Prostate gland (tissue), 2 donors: ENCODE data around the gene ALK. TPM values are rescaled to one million over a fixed set of nuclear protein-coding genes. Genes with fewer than 3 reads are reported as not detected.

Experiments used
- DNase-seq: peaks from one replicate; pipeline ENCODE4 v3.0.0-alpha.2; 2019; ENCODE audit warnings: low spot score
- H3K27ac ChIP-seq, 2 donors: fragments of 200-600 bp; sonication (generic); 2 replicates each; pipeline ENCODE4 v1.5.1; 2017 to 2019
- H3K27me3 ChIP-seq: fragments of 200-600 bp; sonication (generic); replicated peaks from 2 replicates; pipeline ENCODE4 v1.5.1; 2019; ENCODE audit not compliant: insufficient read depth
- H3K36me3 ChIP-seq, 2 donors: fragments of 200-600 bp; sonication (generic); 1 replicate in 1 of 2; 2 replicates in 1 of 2; pipeline versions ENCODE4 v1.5.1 to v1.8.1; 2017 to 2019
- H3K4me1 ChIP-seq: fragments of 200-600 bp; sonication (generic); replicated peaks from 2 replicates; pipeline ENCODE4 v1.5.1; 2019
- H3K4me3 ChIP-seq, 2 donors: fragments of 200-600 bp; sonication (generic); 2 replicates each; pipeline ENCODE4 v1.5.1; 2017 to 2019
- H3K9me3 ChIP-seq: fragments of 200-600 bp; sonication (generic); 2 replicates; pipeline ENCODE4 v1.5.1; 2017
- CTCF ChIP-seq, 4 experiments: fragments of 200-600 bp in 2 of 4; fragments of 450-650 bp in 2 of 4; sonication (generic) in 2 of 4; IDR thresholded peaks; 1 replicate in 3 of 4; 2 replicates in 1 of 4; pipeline ENCODE4 v1.5.1; 2016 to 2019; ENCODE audit warnings: antibody characterized with exemption in 4 of 4, mild to moderate bottlenecking in 2 of 4, moderate library complexity in 2 of 4
- POLR2A ChIP-seq: fragments of 450-650 bp; IDR thresholded peaks from one replicate; pipeline ENCODE4 v1.6.1; 2016; ENCODE audit warnings: antibody characterized with exemption, mild to moderate bottlenecking
- POLR2AphosphoS5 ChIP-seq: sonication (generic); formaldehyde crosslinking; IDR thresholded peaks from one replicate; pipeline ENCODE4 v1.6.1; 2017; ENCODE audit warnings: antibody characterized with exemption
- WGBS: methylation state at CpG from one replicate; pipeline ENCODE4 v1.1.5; 2018; 5-methylcytosine and 5-hydroxymethylcytosine counted together
- intact Hi-C: fragments of 100-400 bp; cut with DNase I; formaldehyde crosslinking; loops from one replicate; pipeline ENCODE4 v1.14.2; 2022
- total RNA-seq, 2 donors: library from RNA; depleted of rRNA; stranded (reverse); fragments of >200 nt; gene quantifications; one replicate each; pipeline ENCODE4 v1.1.0, GENCODE V29; 2016

Gene ALK
- total RNA-seq, 2 donors from 2014 or later, result 0.14 to 1.2 TPM

- intact Hi-C loops, result loop anchor here (10.0 kb wide), 3 partner anchors 547 to 887 kb away; no protein-coding TSS in a partner anchor
- no peak overlapping the region for H3K4me3 ChIP-seq
- H3K4me1 ChIP-seq, result no peaks in the 10 kb centered on the region
- no peaks in the 10 kb centered on the region for H3K27me3 ChIP-seq
- no peaks in the 10 kb centered on the region for H3K9me3 ChIP-seq
- DNase-seq, result peak; percentile 5
- TF ChIP-seq CTCF (IDR thresholded peaks at IDR 0.05), result peak; percentile 26 to 66 (median 62)
- no peak for TF ChIP-seq POLR2AphosphoS5
- no peaks in the 10 kb centered on the region for H3K36me3 ChIP-seq
- WGBS, result 49% methylated on average over 6 of the region's 6 CpGs
- H3K27ac ChIP-seq, result no peak overlapping the region
These were observed 79.9 kb downstream of the ALK start for GRCh38 chr2:29841386-29842004.

GRCh38 chr2:29839306-29839705, 82.1 kb downstream of the ALK start:
- Histone ChIP-seq H3K27ac (no peak overlapping the region), H3K9me3 (no peaks in the 10 kb centered on the region), H3K36me3 (no peaks in the 10 kb centered on the region), H3K27me3 (no peaks in the 10 kb centered on the region), H3K4me1 (no peaks in the 10 kb centered on the region), H3K4me3 (no peak overlapping the region)
- TF ChIP-seq CTCF (IDR thresholded peaks at IDR 0.05), result no peak
- intact Hi-C loops, result no loop called here
- WGBS, result 86% methylated on average over 4 of the region's 4 CpGs
- DNase-seq, result no peak

GRCh38 chr2:29837925-29838324, 83.5 kb downstream of the ALK start:
- Histone ChIP-seq H3K9me3 (no peaks in the 10 kb centered on the region), H3K36me3 (no peaks in the 10 kb centered on the region), H3K27me3 (no peaks in the 10 kb centered on the region), H3K4me1 (no peaks in the 10 kb centered on the region), H3K4me3 (no peak overlapping the region), H3K27ac (no peak overlapping the region)
- intact Hi-C loops, result no loop called here
- no peak for TF ChIP-seq CTCF (IDR thresholded peaks at IDR 0.05)
- no peak for TF ChIP-seq POLR2AphosphoS5
- no peak for TF ChIP-seq POLR2A
- no peak for DNase-seq

GRCh38 chr2:29834624-29835023, 86.8 kb downstream of the ALK start:
- WGBS, result 35% methylated on average over 2 of the region's 2 CpGs
- H3K27ac ChIP-seq, result no peak overlapping the region
- H3K36me3 ChIP-seq, result no peaks in the 10 kb centered on the region
- TF ChIP-seq POLR2AphosphoS5 (no peak), CTCF (IDR thresholded peaks at IDR 0.05) (no peak), POLR2A (no peak)
- DNase-seq, result no peak
- H3K9me3 ChIP-seq, result no peaks in the 10 kb centered on the region
- intact Hi-C loops, result no loop called here
- no peaks in the 10 kb centered on the region for H3K27me3 ChIP-seq
- no peak overlapping the region for H3K4me3 ChIP-seq
- no peaks in the 10 kb centered on the region for H3K4me1 ChIP-seq

GRCh38 chr2:29834036-29834540, 87.3 kb downstream of the ALK start:
- Histone ChIP-seq H3K27me3 (no peaks in the 10 kb centered on the region), H3K27ac (no peak overlapping the region), H3K4me3 (no peak overlapping the region), H3K4me1 (no peaks in the 10 kb centered on the region), H3K9me3 (no peaks in the 10 kb centered on the region), H3K36me3 (no peaks in the 10 kb centered on the region)
- intact Hi-C loops, result no loop called here
- TF ChIP-seq POLR2A, result no peak
- no peak for TF ChIP-seq CTCF (IDR thresholded peaks at IDR 0.05)
- WGBS, result 100% methylated on average over 1 of the region's 1 CpG
- no peak for DNase-seq
